ENCODE measurements around the gene TNFSF18.

The TNFSF18 gene

GRCh38 chr1:173016419-173016818 is 34.3 kb downstream of the TNFSF18 start:
- no peak for ATAC-seq (replicated peaks)
- Mint-ChIP-seq H3K4me3 (no peak overlapping the region), H3K27ac (no peak overlapping the region), H3K27me3 (peaks cover under 1 to 6% of the 10 kb centered on the region in 2 donors), H3K36me3 (ENCODE audit: insufficient read depth) (no peaks in the 10 kb centered on the region), H3K9me3 (no peaks in the 10 kb centered on the region), H3K4me1 (ENCODE audit: low read depth in 2 of 2) (no peaks in the 10 kb centered on the region)
- DNase-seq, result no peak

GRCh38 chr1:173015629-173016028 is 35.1 kb downstream of the TNFSF18 start:
- DNase-seq (no peak), ATAC-seq (replicated peaks) (no peak)
- no peak overlapping the region for H3K4me3 Mint-ChIP-seq
- no peaks in the 10 kb centered on the region for H3K4me1 Mint-ChIP-seq (ENCODE audit: low read depth in 2 of 2)
- no peak overlapping the region for H3K27ac Mint-ChIP-seq
- H3K36me3 Mint-ChIP-seq (ENCODE audit: insufficient read depth), result no peaks in the 10 kb centered on the region
- H3K9me3 Mint-ChIP-seq, result no peaks in the 10 kb centered on the region
- H3K27me3 Mint-ChIP-seq, result peaks cover 5 to 12% of the 10 kb centered on the region in 2 donors

GRCh38 chr1:173014160-173014559 is 36.6 kb downstream of the TNFSF18 start:
- peaks cover 5 to 12% of the 10 kb centered on the region in 2 donors for H3K27me3 Mint-ChIP-seq
- H3K27ac Mint-ChIP-seq, result no peak overlapping the region
- no peaks in the 10 kb centered on the region for H3K9me3 Mint-ChIP-seq
- DNase-seq, result no peak
- no peak for ATAC-seq (replicated peaks)
- no peak overlapping the region for H3K4me3 Mint-ChIP-seq
- no peaks in the 10 kb centered on the region for H3K4me1 Mint-ChIP-seq (ENCODE audit: low read depth in 2 of 2)
- H3K36me3 Mint-ChIP-seq (ENCODE audit: insufficient read depth), result no peaks in the 10 kb centered on the region

- no peaks in the 10 kb centered on the region for H3K4me1 Mint-ChIP-seq (ENCODE audit: low read depth in 2 of 2)
- no peak overlapping the region for H3K27ac Mint-ChIP-seq
- peaks cover 5 to 12% of the 10 kb centered on the region in 2 donors for H3K27me3 Mint-ChIP-seq
- no peak overlapping the region for H3K4me3 Mint-ChIP-seq
- H3K9me3 Mint-ChIP-seq, result no peaks in the 10 kb centered on the region
- DNase-seq, result no peak
- no peak for ATAC-seq (replicated peaks)
- H3K36me3 Mint-ChIP-seq (ENCODE audit: insufficient read depth), result no peaks in the 10 kb centered on the region
These were observed 38.6 kb downstream of the TNFSF18 start for GRCh38 chr1:173012126-173012525.

- DNase-seq (no peak), ATAC-seq (replicated peaks) (no peak)
- no peak overlapping the region for H3K27ac Mint-ChIP-seq
- H3K4me1 Mint-ChIP-seq (ENCODE audit: low read depth in 2 of 2), result peaks cover 0 to 7% of the 10 kb centered on the region in 2 donors
- H3K27me3 Mint-ChIP-seq, result peaks cover 5 to 12% of the 10 kb centered on the region in 2 donors
- H3K9me3 Mint-ChIP-seq, result no peaks in the 10 kb centered on the region
- H3K36me3 Mint-ChIP-seq (ENCODE audit: insufficient read depth), result no peaks in the 10 kb centered on the region
- H3K4me3 Mint-ChIP-seq, result no peak overlapping the region
These were observed 41.1 kb downstream of the TNFSF18 start for GRCh38 chr1:173009597-173009996.

GRCh38 chr1:173005196-173005864 is 45.4 kb downstream of the TNFSF18 start:
- Mint-ChIP-seq H3K4me3 (no peak overlapping the region), H3K27ac (peak overlapping the region in 1 of 2 donors; percentile 29), H3K9me3 (peaks cover 2 to 8% of the 10 kb centered on the region in 2 donors), H3K27me3 (no peaks in the 10 kb centered on the region), H3K4me1 (ENCODE audit: low read depth in 2 of 2) (peaks cover 0 to 7% of the 10 kb centered on the region in 2 donors), H3K36me3 (ENCODE audit: insufficient read depth) (no peaks in the 10 kb centered on the region)
- ATAC-seq (replicated peaks), result no peak
- DNase-seq, result no peak

- H3K27me3 Mint-ChIP-seq, result no peaks in the 10 kb centered on the region
- no peak for ATAC-seq (replicated peaks)
- no peaks in the 10 kb centered on the region for H3K36me3 Mint-ChIP-seq (ENCODE audit: insufficient read depth)
- no peak for DNase-seq
- no peak overlapping the region for H3K27ac Mint-ChIP-seq
- peaks cover 0 to 7% of the 10 kb centered on the region in 2 donors for H3K4me1 Mint-ChIP-seq (ENCODE audit: low read depth in 2 of 2)
- H3K4me3 Mint-ChIP-seq, result no peak overlapping the region
- H3K9me3 Mint-ChIP-seq, result peaks cover 2 to 8% of the 10 kb centered on the region in 2 donors
These were observed 47.6 kb downstream of the TNFSF18 start for GRCh38 chr1:173002891-173003838.

GRCh38 chr1:172999349-172999748 is 51.4 kb downstream of the TNFSF18 start:
- Mint-ChIP-seq H3K4me3 (no peak overlapping the region), H3K4me1 (ENCODE audit: low read depth in 2 of 2) (no peaks in the 10 kb centered on the region), H3K27ac (no peak overlapping the region), H3K27me3 (no peaks in the 10 kb centered on the region), H3K36me3 (ENCODE audit: insufficient read depth) (no peaks in the 10 kb centered on the region), H3K9me3 (peaks cover 3 to 8% of the 10 kb centered on the region in 2 donors)
- ATAC-seq (replicated peaks), result no peak
- DNase-seq, result no peak

GRCh38 chr1:172997941-172998361 is 52.8 kb downstream of the TNFSF18 start:
- Mint-ChIP-seq H3K27ac (no peak overlapping the region), H3K36me3 (ENCODE audit: insufficient read depth) (no peaks in the 10 kb centered on the region), H3K4me1 (ENCODE audit: low read depth in 2 of 2) (no peaks in the 10 kb centered on the region), H3K27me3 (no peaks in the 10 kb centered on the region), H3K4me3 (no peak overlapping the region), H3K9me3 (peaks cover 3 to 8% of the 10 kb centered on the region in 2 donors)
- DNase-seq, result no peak
- no peak for ATAC-seq (replicated peaks)

- peaks cover 0 to 1% of the 10 kb centered on the region in 2 donors for H3K9me3 Mint-ChIP-seq
- H3K36me3 Mint-ChIP-seq (ENCODE audit: insufficient read depth), result no peaks in the 10 kb centered on the region
- H3K27ac Mint-ChIP-seq, result no peak overlapping the region
These were observed 57.1 kb downstream of the TNFSF18 start for GRCh38 chr1:172993640-172994039.

GRCh38 chr1:172991674-172992400 is 58.9 kb downstream of the TNFSF18 start:
- H3K27me3 Mint-ChIP-seq, result no peaks in the 10 kb centered on the region
- ATAC-seq (replicated peaks), result no peak
- no peak overlapping the region for H3K27ac Mint-ChIP-seq
- no peaks in the 10 kb centered on the region for H3K36me3 Mint-ChIP-seq (ENCODE audit: insufficient read depth)
- no peaks in the 10 kb centered on the region for H3K4me1 Mint-ChIP-seq (ENCODE audit: low read depth in 2 of 2)
- H3K9me3 Mint-ChIP-seq, result no peaks in the 10 kb centered on the region
- H3K4me3 Mint-ChIP-seq, result no peak overlapping the region
- no peak for DNase-seq

More at GRCh38 chr1:172993640-172994039, 57.1 kb downstream of the TNFSF18 start:
- ATAC-seq (replicated peaks), result no peak
- no peaks in the 10 kb centered on the region for H3K27me3 Mint-ChIP-seq
- no peak overlapping the region for H3K4me3 Mint-ChIP-seq
- no peaks in the 10 kb centered on the region for H3K4me1 Mint-ChIP-seq (ENCODE audit: low read depth in 2 of 2)
- DNase-seq, result no peak

GRCh38 chr1:172990598-172991215 is 60.0 kb downstream of the TNFSF18 start:
- Mint-ChIP-seq H3K9me3 (no peaks in the 10 kb centered on the region), H3K27ac (no peak overlapping the region), H3K4me3 (no peak overlapping the region), H3K27me3 (no peaks in the 10 kb centered on the region), H3K4me1 (ENCODE audit: low read depth in 2 of 2) (no peaks in the 10 kb centered on the region), H3K36me3 (ENCODE audit: insufficient read depth) (no peaks in the 10 kb centered on the region)
- no peak for DNase-seq
- no peak for ATAC-seq (replicated peaks)

All from effector memory CD8-positive, alpha-beta T cell (primary cell).